ENCODE data around the gene TMEM156. TPM values are rescaled to one million over a fixed set of nuclear protein-coding genes. Genes with fewer than 3 reads are reported as not detected.

Gene TMEM156
- total and polyA plus RNA-seq, 2 donors (not counting 3 experiments of a cell fraction or from before 2014, with no cell fraction given) = 0.39 to 1.00 TPM

DNA sequence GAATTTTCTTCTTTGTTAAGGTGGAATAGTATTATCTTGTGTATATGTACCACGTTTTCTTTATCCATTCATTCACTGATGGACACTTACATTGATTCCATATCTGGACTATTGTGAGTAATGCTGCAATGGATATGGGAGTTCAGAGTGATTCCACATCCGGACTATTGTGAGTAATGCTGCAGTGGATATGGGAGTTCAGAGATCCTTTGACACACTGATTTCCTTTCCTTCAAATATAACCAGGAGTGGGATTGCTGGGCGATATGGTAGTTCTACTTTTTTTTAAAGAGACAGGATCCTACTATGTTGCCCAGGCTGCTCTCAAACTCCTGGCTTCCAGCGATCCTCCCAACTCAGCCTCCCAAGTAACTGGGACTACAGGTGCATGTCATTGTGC lies 12.1 kb downstream of the TMEM156 start:
- H3K4me1 ChIP-seq (ENCODE audit: control insufficient read depth, extremely low read depth, insufficient read depth, low read length) = no peaks in the 10 kb centered on the region
- peak; percentile 35 for TF ChIP-seq POLR2AphosphoS5 (IDR thresholded peaks at IDR 0.05; ENCODE audit: insufficient read depth, low read depth, low read length)
- peak; percentile 45 for TF ChIP-seq GATA2 (IDR thresholded peaks at IDR 0.05; ENCODE audit: insufficient read depth, insufficient read length, low read depth, low read length)
- TF ChIP-seq POLR2A (IDR thresholded peaks at IDR 0.05; ENCODE audit: low read depth, low read length) = no peak
- TF ChIP-seq MYC (IDR thresholded peaks at IDR 0.05; ENCODE audit: low read depth, low read length) = no peak
- TF ChIP-seq, protein P1, sequence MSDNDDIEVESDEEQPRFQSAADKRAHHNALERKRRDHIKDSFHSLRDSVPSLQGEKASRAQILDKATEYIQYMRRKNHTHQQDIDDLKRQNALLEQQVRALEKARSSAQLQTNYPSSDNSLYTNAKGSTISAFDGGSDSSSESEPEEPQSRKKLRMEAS (IDR thresholded peaks at IDR 0.05; ENCODE audit: insufficient read depth, insufficient read length) = no peak
- no peak for TF ChIP-seq EZH2 (IDR thresholded peaks at IDR 0.05; ENCODE audit: borderline replicate concordance, low read depth, low read length, severe bottlenecking)
- peak; percentile 58 for TF ChIP-seq JUN (IDR thresholded peaks at IDR 0.05; ENCODE audit: borderline replicate concordance, insufficient read depth, insufficient read length, low read depth)
- TF ChIP-seq, protein P2, sequence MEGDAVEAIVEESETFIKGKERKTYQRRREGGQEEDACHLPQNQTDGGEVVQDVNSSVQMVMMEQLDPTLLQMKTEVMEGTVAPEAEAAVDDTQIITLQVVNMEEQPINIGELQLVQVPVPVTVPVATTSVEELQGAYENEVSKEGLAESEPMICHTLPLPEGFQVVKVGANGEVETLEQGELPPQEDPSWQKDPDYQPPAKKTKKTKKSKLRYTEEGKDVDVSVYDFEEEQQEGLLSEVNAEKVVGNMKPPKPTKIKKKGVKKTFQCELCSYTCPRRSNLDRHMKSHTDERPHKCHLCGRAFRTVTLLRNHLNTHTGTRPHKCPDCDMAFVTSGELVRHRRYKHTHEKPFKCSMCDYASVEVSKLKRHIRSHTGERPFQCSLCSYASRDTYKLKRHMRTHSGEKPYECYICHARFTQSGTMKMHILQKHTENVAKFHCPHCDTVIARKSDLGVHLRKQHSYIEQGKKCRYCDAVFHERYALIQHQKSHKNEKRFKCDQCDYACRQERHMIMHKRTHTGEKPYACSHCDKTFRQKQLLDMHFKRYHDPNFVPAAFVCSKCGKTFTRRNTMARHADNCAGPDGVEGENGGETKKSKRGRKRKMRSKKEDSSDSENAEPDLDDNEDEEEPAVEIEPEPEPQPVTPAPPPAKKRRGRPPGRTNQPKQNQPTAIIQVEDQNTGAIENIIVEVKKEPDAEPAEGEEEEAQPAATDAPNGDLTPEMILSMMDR (IDR thresholded peaks at IDR 0.05; ENCODE audit: extremely low read depth in 1 of 2, insufficient read depth in 1 of 2, low read depth in 1 of 2, low read length in 2 of 2) = no peak
- peak; percentile 71 for TF ChIP-seq FOS (IDR thresholded peaks at IDR 0.05; ENCODE audit: borderline replicate concordance, insufficient read depth, low read length)
- no peak overlapping the region for H3K4me3 ChIP-seq (replicated peaks in 1 of 3; ENCODE audit: insufficient read depth in 1 of 3, low read depth in 1 of 3, low read length in 3 of 3)
- POLR2A ChIA-PET = no interaction called here
- no peaks in the 10 kb centered on the region for H3K36me3 ChIP-seq (ENCODE audit: control insufficient read depth in 2 of 2, extremely low read depth in 1 of 2, insufficient read depth in 2 of 2, low read length in 2 of 2)
- no TSS peak for BruUV-seq (replicated peaks)
- H3K9ac ChIP-seq (replicated peaks; ENCODE audit: extremely low read depth, insufficient read depth, low read length) = no peak overlapping the region
- no peaks in the 10 kb centered on the region for H3K79me2 ChIP-seq (ENCODE audit: control insufficient read depth, insufficient read depth, low read length)
- H3K27me3 ChIP-seq (ENCODE audit: control insufficient read depth in 2 of 2, insufficient read depth in 2 of 2, low read length in 2 of 2) = no peaks in the 10 kb centered on the region
- H3K27ac ChIP-seq (ENCODE audit: insufficient read depth, low read depth, low read length) = no peak overlapping the region
- H2AFZ ChIP-seq (ENCODE audit: low read depth, low read length) = no peak overlapping the region
- CTCF ChIA-PET = no interaction called here
- H4K20me1 ChIP-seq (replicated peaks; ENCODE audit: control insufficient read depth, extremely low read depth, insufficient read depth, low read length) = no peaks in the 10 kb centered on the region
- dilution Hi-C loops (cut with MboI; ENCODE audit: extremely low pct_ligation_motif_present, low sequenced_read_pairs) (no loop called here), intact Hi-C loops (cut with micrococcal nuclease) (no loop called here)
- peak; percentile 68 for DNase-seq (ENCODE audit: low read depth, low spot score)
- H3K4me2 ChIP-seq (ENCODE audit: insufficient read depth, low read length) = no peak overlapping the region
- H3K9me1 ChIP-seq (replicated peaks; ENCODE audit: control insufficient read depth, extremely low read depth, insufficient read depth, low read length) = no peaks in the 10 kb centered on the region
- H3K9me3 ChIP-seq (replicated peaks; ENCODE audit: control insufficient read depth, insufficient read depth, low read length) = no peaks in the 10 kb centered on the region
- peak; percentile 15 for FAIRE-seq
